ENCODE results near the gene FOXD3.
"Not testable (repeated sequence)": the region's sequence is repeated elsewhere in the genome, so short reads cannot be mapped to it uniquely, and the experiment has no call there.

The FOXD3 gene

DNA sequence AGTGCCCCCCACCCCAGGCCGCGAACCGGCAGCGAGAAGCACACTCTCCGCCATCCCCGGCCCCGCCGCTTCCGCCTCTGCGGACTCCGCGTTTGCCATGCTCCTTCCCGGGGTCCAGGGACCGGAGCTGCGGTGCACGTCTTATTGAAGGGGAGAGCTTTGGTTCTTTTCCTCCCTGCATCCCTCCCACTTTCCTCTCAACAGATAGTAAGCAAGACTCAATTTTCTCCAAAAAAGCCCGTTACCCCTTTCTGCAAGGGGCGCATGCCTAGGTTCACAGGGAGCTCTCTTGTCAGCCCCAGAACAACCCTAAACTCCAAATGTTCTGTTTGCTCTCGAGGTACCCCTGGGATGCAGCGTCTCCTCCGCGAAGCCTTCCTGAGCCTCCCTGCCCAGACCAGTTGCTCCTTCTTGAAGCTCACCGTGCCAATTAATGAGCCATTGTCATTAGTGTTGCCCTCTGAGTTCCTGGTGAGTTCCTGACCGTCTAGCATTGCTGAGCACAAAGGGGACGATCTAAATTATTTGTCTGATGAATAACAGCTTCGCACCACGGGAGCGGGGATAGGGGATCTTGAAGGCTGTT is 8.1 kb downstream of the FOXD3 start:
- H3K36me3 ChIP-seq, result no peaks in the 10 kb centered on the region
- TF ChIP-seq, protein P1, sequence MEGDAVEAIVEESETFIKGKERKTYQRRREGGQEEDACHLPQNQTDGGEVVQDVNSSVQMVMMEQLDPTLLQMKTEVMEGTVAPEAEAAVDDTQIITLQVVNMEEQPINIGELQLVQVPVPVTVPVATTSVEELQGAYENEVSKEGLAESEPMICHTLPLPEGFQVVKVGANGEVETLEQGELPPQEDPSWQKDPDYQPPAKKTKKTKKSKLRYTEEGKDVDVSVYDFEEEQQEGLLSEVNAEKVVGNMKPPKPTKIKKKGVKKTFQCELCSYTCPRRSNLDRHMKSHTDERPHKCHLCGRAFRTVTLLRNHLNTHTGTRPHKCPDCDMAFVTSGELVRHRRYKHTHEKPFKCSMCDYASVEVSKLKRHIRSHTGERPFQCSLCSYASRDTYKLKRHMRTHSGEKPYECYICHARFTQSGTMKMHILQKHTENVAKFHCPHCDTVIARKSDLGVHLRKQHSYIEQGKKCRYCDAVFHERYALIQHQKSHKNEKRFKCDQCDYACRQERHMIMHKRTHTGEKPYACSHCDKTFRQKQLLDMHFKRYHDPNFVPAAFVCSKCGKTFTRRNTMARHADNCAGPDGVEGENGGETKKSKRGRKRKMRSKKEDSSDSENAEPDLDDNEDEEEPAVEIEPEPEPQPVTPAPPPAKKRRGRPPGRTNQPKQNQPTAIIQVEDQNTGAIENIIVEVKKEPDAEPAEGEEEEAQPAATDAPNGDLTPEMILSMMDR (IDR thresholded peaks at IDR 0.05; ENCODE audit: low read depth, low read length), result no peak
- H3K9me3 ChIP-seq (ENCODE audit: severe bottlenecking), result no peaks in the 10 kb centered on the region
- no peak overlapping the region for H3K27ac ChIP-seq
- no peak for DNase-seq
- no peak overlapping the region for H3K4me3 ChIP-seq (ENCODE audit: low read depth, low read length)
- peaks cover 24% of the 10 kb centered on the region for H3K27me3 ChIP-seq (ENCODE audit: insufficient read depth, low read depth, severe bottlenecking)

DNA sequence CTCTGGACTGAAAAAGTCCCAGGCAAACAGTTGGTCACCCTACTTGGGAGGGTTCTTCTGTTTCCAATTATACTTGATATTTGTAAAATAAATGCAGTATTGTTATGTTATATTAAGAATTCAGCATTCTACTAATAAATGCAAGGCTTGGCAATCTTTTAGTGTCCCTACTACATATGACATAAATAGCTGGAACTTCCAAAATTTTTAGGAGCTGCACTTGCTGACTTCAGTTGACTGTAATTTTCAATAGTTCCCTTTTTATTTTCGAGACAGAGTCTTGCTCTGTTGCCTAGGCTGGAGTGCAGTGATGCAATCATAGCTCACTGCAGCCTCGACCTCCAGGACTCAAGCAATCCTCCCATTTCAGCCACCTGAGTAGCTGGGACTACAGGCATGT is 20.0 kb downstream of the FOXD3 start:
- DNase-seq, result no peak
- H3K9me3 ChIP-seq (ENCODE audit: severe bottlenecking), result no peaks in the 10 kb centered on the region
- no peaks in the 10 kb centered on the region for H3K27me3 ChIP-seq (ENCODE audit: insufficient read depth, low read depth, severe bottlenecking)
- TF ChIP-seq, protein P1 (IDR thresholded peaks at IDR 0.05; ENCODE audit: low read depth, low read length), result no peak
- no peak overlapping the region for H3K27ac ChIP-seq
- H3K36me3 ChIP-seq, result no peaks in the 10 kb centered on the region
- H3K4me3 ChIP-seq (ENCODE audit: low read depth, low read length), result no peak overlapping the region

DNA sequence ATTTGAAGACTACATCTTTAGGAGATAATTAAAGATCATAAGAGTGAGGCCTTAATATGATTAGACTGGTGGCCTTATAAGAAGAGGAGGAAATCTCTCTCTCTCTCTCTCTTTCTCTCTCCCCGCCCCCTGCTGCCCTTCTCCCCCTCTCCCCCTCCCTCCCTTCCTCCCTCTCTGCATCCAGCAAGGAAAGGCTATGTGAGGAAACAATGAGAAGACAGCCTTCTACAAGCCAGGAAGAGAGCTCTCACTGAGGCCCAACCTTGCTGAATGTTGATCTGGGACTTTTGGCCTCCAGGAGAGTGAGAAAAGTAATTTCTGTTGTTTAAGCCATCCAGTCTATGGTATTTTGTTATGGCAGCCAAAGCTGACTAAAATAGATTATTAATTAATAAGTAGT is 21.6 kb downstream of the FOXD3 start:
- Histone ChIP-seq H3K4me3 (ENCODE audit: low read depth, low read length) (no peak overlapping the region), H3K27ac (no peak overlapping the region), H3K36me3 (no peaks in the 10 kb centered on the region), H3K9me3 (ENCODE audit: severe bottlenecking) (no peaks in the 10 kb centered on the region), H3K27me3 (ENCODE audit: insufficient read depth, low read depth, severe bottlenecking) (no peaks in the 10 kb centered on the region)
- DNase-seq, result no peak
- TF ChIP-seq, protein P1 (IDR thresholded peaks at IDR 0.05; ENCODE audit: low read depth, low read length), result no peak

DNA sequence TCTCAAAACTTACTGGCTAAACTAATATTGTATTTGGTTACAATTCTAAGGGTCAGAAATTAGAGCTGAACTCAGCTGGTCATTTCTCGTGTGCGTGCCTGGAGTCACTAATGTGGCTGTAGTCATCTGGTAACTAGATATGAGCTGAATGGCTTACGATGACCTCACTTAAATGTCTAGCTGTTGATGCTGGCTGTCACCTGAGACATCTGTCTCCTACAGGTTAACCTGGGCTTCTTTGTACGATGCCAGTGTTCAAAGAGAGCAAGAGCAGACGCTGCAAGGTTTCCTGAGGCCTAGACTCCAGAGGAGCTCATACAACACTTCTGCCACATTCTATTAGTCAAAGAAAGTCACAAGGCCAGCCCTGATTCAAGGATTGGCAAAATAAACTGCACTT is 28.0 kb downstream of the FOXD3 start:
- Histone ChIP-seq H3K36me3 (no peaks in the 10 kb centered on the region), H3K27me3 (ENCODE audit: insufficient read depth, low read depth, severe bottlenecking) (no peaks in the 10 kb centered on the region), H3K27ac (no peak overlapping the region), H3K9me3 (ENCODE audit: severe bottlenecking) (no peaks in the 10 kb centered on the region), H3K4me3 (ENCODE audit: low read depth, low read length) (no peak overlapping the region)
- no peak for DNase-seq
- TF ChIP-seq, protein P1 (IDR thresholded peaks at IDR 0.05; ENCODE audit: low read depth, low read length), result no peak

DNA sequence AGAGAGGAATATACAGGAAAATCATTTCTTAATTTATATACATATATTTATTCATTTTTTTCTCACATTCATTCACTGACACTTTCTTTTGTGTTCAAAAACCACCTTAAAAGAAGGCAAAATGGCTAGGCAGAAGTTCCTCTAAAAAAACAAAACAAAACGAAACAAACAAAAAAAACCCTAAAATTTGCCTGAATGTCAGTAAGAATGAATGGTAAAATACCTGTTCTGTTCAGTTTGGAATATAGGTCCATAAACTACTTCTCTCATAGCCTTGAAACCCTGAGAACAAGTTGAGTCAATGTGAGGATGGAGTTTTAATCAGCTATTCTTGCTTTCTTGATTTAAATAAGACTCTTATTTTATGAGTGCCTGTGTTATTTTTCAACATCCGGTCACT is 30.4 kb downstream of the FOXD3 start:
- Histone ChIP-seq H3K36me3 (no peaks in the 10 kb centered on the region), H3K27ac (no peak overlapping the region), H3K27me3 (ENCODE audit: insufficient read depth, low read depth, severe bottlenecking) (no peaks in the 10 kb centered on the region), H3K9me3 (ENCODE audit: severe bottlenecking) (no peaks in the 10 kb centered on the region), H3K4me3 (ENCODE audit: low read depth, low read length) (no peak overlapping the region)
- no peak for DNase-seq
- TF ChIP-seq, protein P1 (IDR thresholded peaks at IDR 0.05; ENCODE audit: low read depth, low read length), result no peak

DNA sequence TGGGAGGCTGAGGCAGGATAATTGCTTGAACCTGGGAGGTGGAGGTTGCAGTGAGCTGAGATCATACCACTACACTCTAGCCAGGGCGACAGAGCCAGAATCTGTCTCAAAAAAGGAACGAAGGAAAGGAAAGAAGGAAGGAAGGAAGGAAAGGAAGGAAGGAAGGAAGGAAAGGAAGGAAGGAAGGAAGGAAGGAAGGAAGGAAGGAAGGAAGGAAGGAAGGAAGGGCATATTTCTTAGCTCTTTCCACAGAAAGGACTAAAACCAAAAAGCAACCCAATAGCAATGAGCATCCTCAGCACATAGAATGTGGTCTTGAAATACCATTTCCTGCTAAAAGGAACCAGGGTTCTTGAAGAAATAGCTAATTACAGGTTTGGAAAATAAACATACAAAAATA is 33.9 kb downstream of the FOXD3 start:
- not testable (repeated sequence) for H3K27ac ChIP-seq; DNase-seq; H3K27me3 ChIP-seq (ENCODE audit: insufficient read depth, low read depth, severe bottlenecking); H3K4me3 ChIP-seq (ENCODE audit: low read depth, low read length); H3K36me3 ChIP-seq; H3K9me3 ChIP-seq (ENCODE audit: severe bottlenecking)

Data from WERI-Rb-1 (cell line).